SK-MEL-5 (cell line): ENCODE measurements around the gene MYOD1. TPM values are rescaled to one million over a fixed set of nuclear protein-coding genes. Genes with fewer than 3 reads are reported as not detected.

Source experiments
- DNase-seq: peaks from one replicate; pipeline ENCODE4 v3.0.0-alpha.2; 2016; ENCODE audit warnings: low read depth, low spot score
- in situ Hi-C: cut with HindIII; loops from 2 replicates; pipeline ENCODE4 v1.10.0; 2016; ENCODE audit warnings: low sequenced_read_pairs, high pct_unique_total_duplicates, low pct_unique_long_range_greater_than_20kb
- polyA plus RNA-seq, 2 experiments: library from polyadenylated mRNA; depleted of rRNA; stranded (reverse); fragments of >200 nt; gene quantifications; 2 replicates each; pipeline ENCODE4 v1.2.3, GENCODE V29; 2015
- total RNA-seq: library from RNA; depleted of rRNA; stranded (reverse); fragments of >200 nt; shearing (Covaris generic); gene quantifications from 2 replicates; pipeline ENCODE4 v1.2.3, GENCODE V29; 2014; rRNA removed

Gene MYOD1
- not detected in 2 replicates for total RNA-seq
- not detected in 2 replicates for polyA plus RNA-seq (2015; cell fraction: cytosol; rRNA removed)
- not detected in 2 replicates for polyA plus RNA-seq (2015; cell fraction: nucleus; rRNA removed)

DNA sequence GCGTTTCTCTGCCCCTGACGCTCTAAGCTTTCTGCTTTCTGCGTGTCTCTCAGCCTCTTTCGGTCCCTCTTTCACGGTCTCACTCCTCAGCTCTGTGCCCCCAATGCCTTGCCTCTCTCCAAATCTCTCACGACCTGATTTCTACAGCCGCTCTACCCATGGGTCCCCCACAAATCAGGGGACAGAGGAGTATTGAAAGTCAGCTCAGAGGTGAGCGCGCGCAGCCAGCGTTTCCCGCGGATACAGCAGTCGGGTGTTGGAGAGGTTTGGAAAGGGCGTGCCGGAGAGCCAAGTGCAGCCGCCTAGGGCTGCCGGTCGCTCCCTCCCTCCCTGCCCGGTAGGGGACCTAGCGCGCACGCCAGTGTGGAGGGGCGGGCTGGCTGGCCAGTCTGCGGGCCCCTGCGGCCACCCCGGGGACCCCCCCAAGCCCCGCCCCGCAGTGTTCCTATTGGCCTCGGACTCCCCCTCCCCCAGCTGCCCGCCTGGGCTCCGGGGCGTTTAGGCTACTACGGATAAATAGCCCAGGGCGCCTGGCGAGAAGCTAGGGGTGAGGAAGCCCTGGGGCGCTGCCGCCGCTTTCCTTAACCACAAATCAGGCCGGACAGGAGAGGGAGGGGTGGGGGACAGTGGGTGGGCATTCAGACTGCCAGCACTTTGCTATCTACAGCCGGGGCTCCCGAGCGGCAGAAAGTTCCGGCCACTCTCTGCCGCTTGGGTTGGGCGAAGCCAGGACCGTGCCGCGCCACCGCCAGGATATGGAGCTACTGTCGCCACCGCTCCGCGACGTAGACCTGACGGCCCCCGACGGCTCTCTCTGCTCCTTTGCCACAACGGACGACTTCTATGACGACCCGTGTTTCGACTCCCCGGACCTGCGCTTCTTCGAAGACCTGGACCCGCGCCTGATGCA is at the start of gene MYOD1:
TSS of gene MYOD1 (plus strand) at position 544 of the 910 bp plus-strand sequence. CDS start at position 756, 212 bp downstream.
- in situ Hi-C loops: no loop called here
- no peak for DNase-seq

DNA sequence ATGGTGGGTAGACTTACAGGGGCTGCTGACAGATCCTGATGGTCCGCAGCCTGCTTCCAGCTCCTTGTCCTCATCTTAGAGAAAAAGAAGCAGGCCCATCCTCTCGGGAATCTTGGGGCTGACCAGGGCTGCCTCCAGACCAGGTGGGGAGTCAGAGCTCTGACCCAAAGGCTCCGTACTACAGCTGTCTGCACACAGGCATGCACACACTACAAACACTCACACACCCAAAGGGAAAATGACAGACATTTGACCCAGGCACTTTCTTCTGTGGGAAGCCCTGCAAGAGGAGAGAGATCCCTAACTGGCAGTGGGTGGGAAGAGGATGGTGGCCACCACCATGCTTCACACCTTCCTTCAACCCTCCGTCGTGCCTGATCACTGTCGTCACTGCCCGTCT is 46.9 kb upstream of the MYOD1 start:
- in situ Hi-C loops: no loop called here

DNA sequence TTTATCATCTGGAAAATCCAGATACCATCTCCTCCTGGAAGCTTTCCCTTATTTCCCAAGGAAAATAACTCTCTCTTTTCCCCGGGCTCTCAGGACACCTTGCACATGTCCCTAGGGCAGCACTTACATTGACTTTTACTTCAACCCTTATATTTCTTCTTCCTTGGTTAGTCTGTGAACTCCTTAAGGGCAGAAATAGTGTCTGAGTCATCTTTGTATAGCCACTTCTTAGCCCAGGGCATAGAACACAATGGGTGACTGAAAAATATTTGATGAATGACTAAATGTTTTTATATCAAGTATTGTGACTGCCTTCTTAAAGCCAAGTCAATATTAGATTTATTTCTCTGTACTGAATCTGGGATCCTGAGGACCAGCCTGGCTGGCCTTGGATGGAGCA is 45.4 kb upstream of the MYOD1 start:
- in situ Hi-C loops: no loop called here
- DNase-seq: no peak

More for the DNA sequence above, 46.9 kb upstream of the MYOD1 start:
- no peak for DNase-seq

DNA sequence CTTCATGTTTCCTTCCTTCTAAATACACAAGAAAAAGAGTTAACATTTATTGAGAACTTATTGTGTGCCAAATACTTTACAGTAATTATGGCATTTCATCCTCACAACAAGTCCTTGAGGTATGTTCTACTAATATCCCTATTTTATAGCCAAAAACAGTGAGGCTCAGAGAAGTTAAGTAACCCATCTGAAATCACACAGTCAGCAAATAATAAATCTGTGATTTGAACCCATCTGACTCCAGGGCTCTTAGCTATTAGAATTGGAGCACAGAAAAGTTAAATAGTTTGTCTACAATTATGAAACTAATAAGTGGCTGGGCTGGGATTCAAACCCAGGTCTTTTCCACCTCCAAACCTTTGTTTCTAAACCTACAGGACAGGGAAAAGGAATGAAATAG is 36.5 kb upstream of the MYOD1 start:
- no peak for DNase-seq
- in situ Hi-C loops: no loop called here

DNA sequence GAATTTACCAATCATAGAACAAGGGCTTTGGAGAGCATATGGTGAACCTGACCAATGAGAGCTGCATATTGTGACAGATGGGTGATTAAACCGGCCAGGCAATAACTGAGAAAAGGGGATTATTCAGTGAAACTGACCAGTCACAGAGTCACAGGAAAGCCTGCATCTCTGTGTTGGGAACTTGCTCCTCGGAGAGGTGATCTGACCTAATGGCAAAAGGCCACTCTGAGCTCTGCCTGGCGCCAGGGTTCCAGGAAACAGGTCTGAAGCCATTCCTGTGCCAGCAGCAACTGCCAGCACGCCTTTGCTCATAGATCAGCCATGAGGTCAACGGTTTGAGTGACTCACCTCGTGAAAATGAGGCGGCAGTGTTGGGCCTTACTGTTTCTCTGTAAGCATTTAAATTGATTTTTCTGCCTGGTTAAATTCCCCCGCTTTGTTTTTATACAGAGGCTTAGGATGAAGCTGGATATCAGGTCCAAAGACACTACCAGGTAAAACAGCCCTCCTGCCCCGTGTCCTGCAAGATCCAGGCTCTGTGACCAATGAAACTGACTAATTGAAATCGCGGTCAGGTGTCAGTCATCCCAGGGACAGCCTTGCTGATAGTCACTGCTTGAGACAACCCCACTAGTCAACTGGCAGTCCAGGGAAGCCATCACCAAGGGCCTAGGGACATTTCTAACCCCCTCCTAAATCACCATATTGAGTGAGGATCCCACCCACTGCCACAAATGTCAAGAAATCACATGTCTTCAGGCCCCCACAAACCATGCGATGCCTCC is 35.8 kb upstream of the MYOD1 start:
- DNase-seq: no peak
- in situ Hi-C loops: no loop called here

DNA sequence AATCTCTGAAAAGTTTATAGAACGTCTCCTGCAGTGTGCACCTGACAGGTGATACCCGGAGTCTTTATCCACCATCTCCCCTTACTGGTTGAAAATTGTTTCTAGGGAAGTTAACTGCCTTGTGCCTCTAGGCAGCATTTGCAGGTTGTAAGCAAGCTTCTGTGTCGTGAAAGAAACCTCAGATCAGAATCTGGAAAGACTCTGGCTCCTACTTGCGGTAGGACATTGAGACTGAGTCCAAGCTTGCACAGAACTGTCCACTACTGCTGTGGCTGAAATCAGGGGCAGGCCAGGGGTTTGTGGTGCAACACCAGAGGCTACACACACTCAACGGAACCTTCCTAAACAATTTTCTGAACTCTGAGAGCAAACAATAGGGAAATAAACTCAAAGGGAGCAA is 34.8 kb upstream of the MYOD1 start:
- in situ Hi-C loops: no loop called here
- peak; percentile 29 for DNase-seq

DNA sequence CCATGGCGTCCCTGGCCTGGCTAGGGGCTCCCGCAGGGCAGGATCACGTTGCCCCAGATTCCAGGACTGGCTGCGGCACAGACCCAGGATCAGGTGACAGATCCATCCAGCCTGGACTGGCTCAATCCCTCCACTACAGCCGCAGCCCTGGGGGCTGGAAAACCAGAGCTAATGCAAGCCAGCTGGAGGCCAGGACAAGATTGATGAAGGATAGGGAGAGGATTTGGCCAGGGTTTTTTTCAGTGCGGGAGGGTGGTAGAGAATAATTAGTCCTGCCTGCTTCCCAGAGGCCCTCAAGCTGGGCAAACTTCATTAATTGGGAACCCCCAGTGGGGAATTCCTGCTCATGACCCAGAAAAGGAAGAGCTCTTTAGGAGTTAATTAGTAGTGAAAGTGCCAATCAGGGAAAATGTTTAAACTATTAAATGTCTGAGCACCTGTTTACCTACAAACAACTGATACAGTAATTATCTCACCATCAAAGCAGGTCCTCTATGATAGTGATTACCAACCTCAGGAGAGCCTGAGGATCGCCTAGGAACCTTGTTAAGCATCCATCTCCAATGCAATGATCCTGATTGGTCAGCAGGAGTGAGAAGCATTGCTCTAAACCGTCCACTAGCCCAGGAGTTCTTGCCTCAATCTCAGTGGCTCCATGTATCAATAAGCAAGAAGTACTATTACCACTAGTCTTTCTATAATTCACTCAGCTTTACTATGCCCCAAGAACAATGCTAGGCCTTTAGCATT is 33.0 kb upstream of the MYOD1 start:
- in situ Hi-C loops: no loop called here
- no peak for DNase-seq

DNA sequence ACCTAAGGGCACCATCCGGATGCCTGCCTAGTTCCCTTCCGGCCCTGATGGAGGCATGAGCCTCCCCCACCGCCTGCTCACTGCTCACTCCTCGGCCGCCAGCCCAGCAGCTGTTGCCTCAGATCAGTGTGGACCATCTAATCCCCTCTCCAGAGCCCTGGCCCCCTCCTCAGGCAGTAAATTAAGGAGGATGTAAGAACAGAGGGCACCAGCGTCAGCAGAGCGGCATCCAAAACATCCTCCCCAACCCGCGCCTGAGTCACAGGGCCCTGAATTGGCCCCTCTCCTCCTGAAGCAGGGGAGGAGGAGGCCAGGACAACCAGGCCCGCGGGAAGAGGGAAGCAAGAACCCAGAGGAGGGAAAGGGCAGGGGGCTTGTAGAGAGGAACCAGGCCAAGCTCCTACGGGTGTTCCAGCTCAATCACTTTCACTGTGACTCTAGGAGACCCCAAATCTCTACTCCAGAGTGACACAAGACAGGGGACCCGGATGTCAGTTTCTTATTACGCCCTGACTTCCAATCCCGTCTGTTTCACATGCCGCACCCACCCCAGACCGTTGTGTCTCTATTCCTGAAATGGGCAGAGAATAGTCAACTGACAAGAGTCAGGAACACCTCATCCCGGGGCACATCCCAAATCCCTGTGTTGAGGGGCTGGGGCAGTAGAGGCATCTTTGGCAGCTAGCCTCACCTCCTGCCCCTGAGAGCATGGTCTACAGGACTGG is 31.3 kb upstream of the MYOD1 start:
- DNase-seq: no peak
- in situ Hi-C loops: no loop called here

DNA sequence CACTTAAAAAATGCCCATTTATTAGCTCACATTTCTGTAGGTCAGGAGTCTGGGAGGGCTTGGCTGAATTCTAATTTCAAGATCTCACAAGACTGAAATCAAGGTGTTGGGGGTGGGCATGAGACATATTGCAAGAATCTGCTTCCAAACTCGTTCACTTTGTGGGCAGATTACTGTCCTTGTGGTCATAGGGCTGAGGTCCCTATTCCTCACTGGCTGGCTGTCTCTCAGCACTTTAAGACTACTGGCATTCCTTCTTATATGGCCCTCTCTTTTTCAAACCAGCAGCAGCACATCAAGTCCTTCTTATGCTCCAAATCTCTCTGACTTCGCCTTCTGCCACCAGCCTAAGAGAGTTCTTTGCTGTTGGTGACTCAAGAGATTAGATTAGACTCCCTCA is 27.8 kb upstream of the MYOD1 start:
- in situ Hi-C loops: no loop called here
- DNase-seq: no peak

DNA sequence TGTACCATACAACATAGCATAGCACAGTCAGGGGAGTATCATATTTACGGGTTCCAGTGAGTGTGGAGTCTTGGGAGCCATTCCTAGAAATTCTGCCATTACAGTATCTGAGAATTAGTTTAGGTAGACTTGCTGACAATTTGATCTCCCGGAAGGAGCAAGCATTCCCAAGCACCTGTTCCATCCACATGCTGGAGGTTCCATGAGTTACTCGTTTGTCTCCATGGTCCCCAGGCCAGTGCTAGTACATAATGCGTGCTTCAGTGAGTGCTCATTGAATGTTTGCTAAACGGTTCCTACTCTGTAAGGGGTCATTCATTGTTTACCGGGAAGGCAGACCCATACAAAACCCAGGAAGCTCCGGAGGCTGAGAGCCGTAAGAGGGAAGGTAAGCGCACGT is 27.4 kb upstream of the MYOD1 start:
- in situ Hi-C loops: no loop called here
- DNase-seq: no peak

DNA sequence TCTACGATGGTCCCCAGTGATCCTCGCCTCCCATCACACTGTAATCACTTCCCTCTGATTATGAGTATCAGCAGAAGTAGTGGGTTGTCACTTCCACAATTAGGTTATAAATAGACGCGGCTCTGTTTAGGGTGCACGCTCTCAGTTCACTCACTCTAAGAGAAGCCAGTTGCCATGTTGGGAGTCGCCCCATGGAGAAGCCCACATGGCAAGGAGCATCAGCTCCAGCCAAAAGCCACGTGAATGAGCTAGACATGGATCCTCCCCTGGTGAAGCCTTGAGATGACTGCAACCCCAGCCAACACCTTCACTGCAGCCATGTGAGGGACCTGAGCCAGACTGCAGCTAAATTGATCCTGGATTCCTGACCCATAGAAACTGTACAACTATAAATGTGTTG is 26.4 kb upstream of the MYOD1 start:
- in situ Hi-C loops: no loop called here
- no peak for DNase-seq

DNA sequence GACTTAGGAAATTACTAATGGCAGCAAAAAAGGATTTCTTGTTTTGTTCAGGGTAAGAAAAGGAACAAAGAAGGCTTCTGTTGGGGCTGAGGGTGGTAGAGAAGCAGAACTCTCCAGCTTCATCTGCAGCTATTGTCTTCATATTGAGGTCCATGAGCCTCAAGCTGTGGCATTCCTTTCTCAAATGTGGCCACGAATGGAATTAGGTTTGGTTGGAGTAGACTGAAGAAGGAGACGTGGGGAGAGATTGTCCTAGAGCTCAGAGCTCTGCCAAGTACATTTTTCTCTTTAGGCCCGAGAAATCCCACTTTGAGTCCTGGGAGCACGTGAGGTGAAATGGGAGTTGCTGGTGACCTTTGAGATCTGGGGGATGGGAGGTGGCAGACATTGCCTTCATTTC is 25.8 kb upstream of the MYOD1 start:
- in situ Hi-C loops: no loop called here
- DNase-seq: no peak

DNA sequence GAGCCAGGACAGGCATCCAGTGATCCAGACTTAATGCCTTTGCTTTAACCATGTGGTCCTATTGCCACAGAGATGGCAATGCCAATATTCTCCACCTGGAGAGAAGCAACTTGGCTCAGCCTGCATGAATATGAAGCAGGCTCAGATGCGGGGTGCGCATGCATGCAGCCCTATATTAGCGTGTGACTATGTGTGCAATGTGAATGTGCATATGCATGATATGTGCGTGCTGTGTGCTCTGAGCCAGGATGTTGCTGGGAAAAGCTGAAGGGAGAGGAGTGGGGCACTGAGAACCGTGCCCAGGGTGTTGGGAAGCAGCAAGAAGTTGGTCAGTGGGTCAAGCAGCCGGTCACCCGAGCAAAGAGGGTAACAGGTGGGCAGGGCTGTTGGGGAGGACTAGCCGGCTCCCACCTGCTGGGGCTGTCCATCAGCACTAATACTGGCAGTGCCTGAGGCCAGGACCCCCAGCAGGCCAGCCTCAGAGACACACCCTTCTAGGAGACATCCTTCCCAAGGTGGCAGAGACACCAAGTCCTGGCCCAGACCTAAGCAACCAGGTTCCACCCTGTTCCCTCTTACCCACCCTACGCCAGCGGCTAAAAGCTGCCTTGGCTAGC is 24.8 kb upstream of the MYOD1 start:
- in situ Hi-C loops: no loop called here
- DNase-seq: no peak

DNA sequence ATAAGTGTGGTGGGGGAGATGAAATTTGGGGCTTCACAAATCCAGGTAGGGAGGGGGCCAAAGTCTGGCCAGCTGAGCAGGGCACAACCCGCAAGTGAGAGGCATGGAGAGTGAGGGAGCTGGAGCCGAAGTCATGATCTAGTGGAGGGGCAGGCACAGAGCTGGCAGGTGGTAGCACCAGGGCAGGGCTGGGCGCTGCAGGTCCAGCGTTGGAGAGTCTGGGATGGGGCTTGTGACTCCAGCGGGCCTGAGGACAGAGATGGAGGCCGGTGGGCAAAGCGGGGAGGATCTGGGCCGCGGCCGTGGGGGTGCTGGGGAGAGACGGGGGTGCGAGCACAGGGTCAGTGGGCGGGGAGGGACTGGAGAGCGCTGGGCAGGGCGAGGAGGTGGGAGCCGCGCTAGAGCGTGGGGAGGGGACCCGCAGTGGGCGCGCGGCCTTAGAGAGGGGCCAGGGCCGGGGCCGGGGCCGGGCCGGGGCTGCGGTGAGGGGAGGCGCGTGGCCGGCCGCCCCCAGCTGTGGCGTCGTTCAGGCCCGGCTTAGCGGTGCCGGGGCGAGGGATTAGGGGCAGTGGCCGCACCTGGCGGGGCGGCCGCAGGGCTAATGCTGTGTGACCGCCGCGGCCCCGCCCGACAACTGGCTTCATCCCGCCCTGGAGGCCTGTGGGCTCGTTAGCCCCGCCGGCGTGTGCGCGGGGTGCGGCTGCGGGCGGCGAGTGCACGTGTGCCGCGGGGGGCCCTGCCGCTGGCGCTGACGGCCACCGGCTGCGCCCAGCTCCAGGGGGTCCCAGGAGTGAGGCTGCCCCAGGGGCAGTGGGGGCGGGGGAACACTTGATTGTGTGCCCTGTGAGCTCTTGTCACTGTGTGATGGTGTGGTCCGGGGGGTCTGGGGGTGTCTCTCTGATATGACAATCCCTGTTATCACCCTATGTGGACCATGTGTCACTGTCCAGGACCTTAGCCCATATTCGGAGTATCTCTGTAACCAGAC is 23.6 kb upstream of the MYOD1 start:
- no peak for DNase-seq
- in situ Hi-C loops: no loop called here

DNA sequence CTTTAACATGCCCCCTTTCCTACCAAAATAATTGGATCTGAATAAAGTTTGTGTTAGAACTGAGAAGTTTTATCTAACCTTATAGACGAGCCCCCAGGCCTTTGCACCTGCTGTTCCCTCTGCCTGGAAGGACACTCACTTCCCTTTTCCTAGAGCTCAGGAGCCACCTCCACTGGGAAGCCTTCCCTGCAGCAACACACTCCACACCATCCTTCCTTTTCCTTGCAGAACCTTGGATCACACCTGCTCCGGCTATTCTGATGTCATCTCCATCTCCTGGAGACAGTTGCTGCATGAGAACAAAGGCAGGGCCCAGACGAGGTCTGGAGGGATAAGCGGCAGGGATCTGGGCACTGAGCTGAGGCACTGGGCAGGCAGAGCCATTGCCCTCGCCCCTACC is 22.6 kb upstream of the MYOD1 start:
- no peak for DNase-seq
- in situ Hi-C loops: no loop called here
